Measurements from ENCODE around the gene TMEM151B. TPM values are rescaled to one million over a fixed set of nuclear protein-coding genes. Genes with fewer than 3 reads are reported as not detected.

Gene TMEM151B
- total and polyA plus RNA-seq, 2 donors from 2014 or later: not detected

- H3K36me3 ChIP-seq (ENCODE audit: control insufficient read depth in 2 of 3, insufficient read depth in 3 of 3, low read length in 3 of 3): peaks cover 3 to 59% (median 22%) of the 10 kb centered on the region in 3 donors
- no peak for FAIRE-seq
- intact Hi-C loops (cut with DNase I): no loop called here
These were observed 36.5 kb downstream of the TMEM151B start for GRCh38 chr6:44306710-44307109.

GRCh38 chr6:44307217-44307616 is 37.0 kb downstream of the TMEM151B start:
- peaks cover 3 to 54% (median 20%) of the 10 kb centered on the region in 3 donors for H3K36me3 ChIP-seq (ENCODE audit: control insufficient read depth in 2 of 3, insufficient read depth in 3 of 3, low read length in 3 of 3)
- H3K9me3 ChIP-seq (ENCODE audit: control insufficient read depth in 2 of 3, insufficient read depth in 1 of 3, low read length in 3 of 3): no peaks in the 10 kb centered on the region
- H3K9ac ChIP-seq (ENCODE audit: low read length in 3 of 3): no peak overlapping the region
- no peak overlapping the region for H3K27ac ChIP-seq (ENCODE audit: low read depth in 2 of 2, low read length in 2 of 2)
- H3K27me3 ChIP-seq (ENCODE audit: control insufficient read depth, insufficient read depth, low read length): no peaks in the 10 kb centered on the region
- DNase-seq (peak in 1 of 5 donors; percentile 41), FAIRE-seq (no peak)
- intact Hi-C loops (cut with DNase I): no loop called here
- H3K4me1 ChIP-seq (ENCODE audit: control insufficient read depth in 2 of 3, insufficient read depth in 2 of 3, low read depth in 1 of 3, low read length in 3 of 3): peaks cover 0 to 2% (median 0%) of the 10 kb centered on the region in 3 donors
- no peak for TF ChIP-seq CTCF (IDR thresholded peaks at IDR 0.05; ENCODE audit: borderline replicate concordance, extremely low read depth, insufficient read depth)
- no peak overlapping the region for H3K4me3 ChIP-seq (ENCODE audit: low read length in 3 of 3)

More at GRCh38 chr6:44306710-44307109, 36.5 kb downstream of the TMEM151B start:
- H3K27ac ChIP-seq (ENCODE audit: low read depth in 2 of 2, low read length in 2 of 2): no peak overlapping the region
- H3K4me3 ChIP-seq (ENCODE audit: low read length in 3 of 3): no peak overlapping the region
- no peaks in the 10 kb centered on the region for H3K27me3 ChIP-seq (ENCODE audit: control insufficient read depth, insufficient read depth, low read length)
- no peak overlapping the region for H3K9ac ChIP-seq (ENCODE audit: low read length in 3 of 3)
- no peak for TF ChIP-seq CTCF (IDR thresholded peaks at IDR 0.05; ENCODE audit: borderline replicate concordance, extremely low read depth, insufficient read depth)
- DNase-seq: no peak
- no peaks in the 10 kb centered on the region for H3K4me1 ChIP-seq (ENCODE audit: control insufficient read depth in 2 of 3, insufficient read depth in 2 of 3, low read depth in 1 of 3, low read length in 3 of 3)
- H3K9me3 ChIP-seq (ENCODE audit: control insufficient read depth in 2 of 3, insufficient read depth in 1 of 3, low read length in 3 of 3): no peaks in the 10 kb centered on the region

DNA sequence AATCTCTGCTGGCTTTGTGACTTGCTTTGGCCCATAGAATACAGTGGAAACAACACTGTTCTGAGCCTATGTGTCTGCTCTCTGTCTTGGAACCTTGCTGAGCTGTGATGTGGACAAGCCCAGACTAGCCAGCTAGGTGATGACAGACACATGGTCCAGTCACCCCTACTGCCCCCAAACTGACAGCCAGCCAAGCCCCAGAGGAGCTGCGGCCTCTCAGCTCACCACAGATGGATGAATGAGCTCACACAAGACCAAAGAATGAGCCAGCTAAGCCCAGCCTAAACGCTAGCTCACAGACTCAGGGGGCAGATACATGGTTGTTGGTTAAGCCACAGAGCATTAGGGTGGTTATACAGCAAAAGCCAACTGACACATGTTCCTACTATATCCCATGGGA is 38.8 kb downstream of the TMEM151B start:
- H3K36me3 ChIP-seq (ENCODE audit: control insufficient read depth in 2 of 3, insufficient read depth in 3 of 3, low read length in 3 of 3): peaks cover 3 to 39% (median 9%) of the 10 kb centered on the region in 3 donors
- H3K4me1 ChIP-seq (ENCODE audit: control insufficient read depth in 2 of 3, insufficient read depth in 2 of 3, low read depth in 1 of 3, low read length in 3 of 3): peaks cover 0 to 6% (median 0%) of the 10 kb centered on the region in 3 donors
- H3K27ac ChIP-seq (ENCODE audit: low read depth in 2 of 2, low read length in 2 of 2): no peak overlapping the region
- FAIRE-seq: no peak
- no peaks in the 10 kb centered on the region for H3K27me3 ChIP-seq (ENCODE audit: control insufficient read depth, insufficient read depth, low read length)
- intact Hi-C loops (cut with DNase I): no loop called here
- H3K9ac ChIP-seq (ENCODE audit: low read length in 3 of 3): no peak overlapping the region
- no peak for TF ChIP-seq CTCF (IDR thresholded peaks at IDR 0.05; ENCODE audit: borderline replicate concordance, extremely low read depth, insufficient read depth)
- no peak overlapping the region for H3K4me3 ChIP-seq (ENCODE audit: low read length in 3 of 3)
- DNase-seq: no peak
- no peaks in the 10 kb centered on the region for H3K9me3 ChIP-seq (ENCODE audit: control insufficient read depth in 2 of 3, insufficient read depth in 1 of 3, low read length in 3 of 3)

GRCh38 chr6:44309631-44310030 is 39.4 kb downstream of the TMEM151B start:
- peaks cover 0 to 6% (median 0%) of the 10 kb centered on the region in 3 donors for H3K4me1 ChIP-seq (ENCODE audit: control insufficient read depth in 2 of 3, insufficient read depth in 2 of 3, low read depth in 1 of 3, low read length in 3 of 3)
- no peak overlapping the region for H3K9ac ChIP-seq (ENCODE audit: low read length in 3 of 3)
- no peak for TF ChIP-seq CTCF (IDR thresholded peaks at IDR 0.05; ENCODE audit: borderline replicate concordance, extremely low read depth, insufficient read depth)
- no peak overlapping the region for H3K27ac ChIP-seq (ENCODE audit: low read depth in 2 of 2, low read length in 2 of 2)
- intact Hi-C loops (cut with DNase I): no loop called here
- DNase-seq (no peak), FAIRE-seq (no peak)
- H3K27me3 ChIP-seq (ENCODE audit: control insufficient read depth, insufficient read depth, low read length): no peaks in the 10 kb centered on the region
- H3K36me3 ChIP-seq (ENCODE audit: control insufficient read depth in 2 of 3, insufficient read depth in 3 of 3, low read length in 3 of 3): peaks cover 3 to 39% (median 9%) of the 10 kb centered on the region in 3 donors
- no peak overlapping the region for H3K4me3 ChIP-seq (ENCODE audit: low read length in 3 of 3)
- no peaks in the 10 kb centered on the region for H3K9me3 ChIP-seq (ENCODE audit: control insufficient read depth in 2 of 3, insufficient read depth in 1 of 3, low read length in 3 of 3)

Measured in kidney (tissue), 14 donors.